Head of caudate nucleus (tissue), 42 donors: Measurements from ENCODE around the gene DACT2.
"Not testable (repeated sequence)": the region's sequence is repeated elsewhere in the genome, so short reads cannot be mapped to it uniquely, and the experiment has no call there.

Source experiments
- DNase-seq, 42 donors: peaks; one replicate each; pipeline versions ENCODE4 v3.0.0 to v3.0.0-alpha.2; 2020 to 2021; ENCODE audit warnings: mixed read lengths in 7 of 42
- intact Hi-C: fragments of 100-400 bp; cut with DNase I; formaldehyde crosslinking; loops from one replicate; pipeline ENCODE4 v1.15.0; 2022

DACT2 gene

DNA sequence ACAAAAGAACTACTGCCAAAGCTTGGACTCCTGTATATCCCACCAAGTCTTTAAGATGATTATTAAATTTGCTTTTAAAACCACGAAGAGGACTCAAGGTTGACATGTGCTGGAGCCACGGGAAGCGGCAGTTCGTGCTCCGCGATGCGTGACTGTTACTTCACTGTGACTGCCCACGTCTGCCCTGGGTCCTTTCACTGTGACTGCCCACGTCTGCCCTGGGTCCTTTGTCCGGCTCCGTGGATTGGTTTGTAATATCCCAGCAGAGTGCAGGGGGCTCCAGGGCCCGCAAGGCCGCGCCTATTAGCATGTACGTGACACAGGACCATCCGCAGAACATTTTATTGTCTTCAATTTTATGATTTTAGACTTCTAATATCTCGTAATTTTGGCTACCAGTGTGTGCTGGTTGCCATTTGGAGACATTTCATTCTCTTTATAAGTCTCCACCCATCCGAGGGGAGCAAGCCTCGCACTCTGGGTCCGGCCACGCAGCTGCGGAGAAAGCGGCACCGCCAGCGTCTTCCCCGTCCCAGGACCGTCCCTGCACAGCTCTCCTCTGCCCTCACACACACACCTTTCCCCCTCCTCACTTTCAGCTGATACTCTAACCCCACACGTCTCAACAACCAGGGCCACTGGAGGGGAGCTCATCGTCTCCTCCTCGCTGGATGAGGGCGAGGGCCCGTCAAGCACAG is 42.9 kb downstream of the DACT2 start:
- intact Hi-C loops: no loop called here
- DNase-seq: peak in 1 of 42 donors; percentile 3

- intact Hi-C loops: no loop called here
- peak in 6 of 42 donors; percentile 14 to 55 (median 30) for DNase-seq
Measured at GRCh38 chr6:168275168-168275567, 44.4 kb downstream of the DACT2 start.

DNA sequence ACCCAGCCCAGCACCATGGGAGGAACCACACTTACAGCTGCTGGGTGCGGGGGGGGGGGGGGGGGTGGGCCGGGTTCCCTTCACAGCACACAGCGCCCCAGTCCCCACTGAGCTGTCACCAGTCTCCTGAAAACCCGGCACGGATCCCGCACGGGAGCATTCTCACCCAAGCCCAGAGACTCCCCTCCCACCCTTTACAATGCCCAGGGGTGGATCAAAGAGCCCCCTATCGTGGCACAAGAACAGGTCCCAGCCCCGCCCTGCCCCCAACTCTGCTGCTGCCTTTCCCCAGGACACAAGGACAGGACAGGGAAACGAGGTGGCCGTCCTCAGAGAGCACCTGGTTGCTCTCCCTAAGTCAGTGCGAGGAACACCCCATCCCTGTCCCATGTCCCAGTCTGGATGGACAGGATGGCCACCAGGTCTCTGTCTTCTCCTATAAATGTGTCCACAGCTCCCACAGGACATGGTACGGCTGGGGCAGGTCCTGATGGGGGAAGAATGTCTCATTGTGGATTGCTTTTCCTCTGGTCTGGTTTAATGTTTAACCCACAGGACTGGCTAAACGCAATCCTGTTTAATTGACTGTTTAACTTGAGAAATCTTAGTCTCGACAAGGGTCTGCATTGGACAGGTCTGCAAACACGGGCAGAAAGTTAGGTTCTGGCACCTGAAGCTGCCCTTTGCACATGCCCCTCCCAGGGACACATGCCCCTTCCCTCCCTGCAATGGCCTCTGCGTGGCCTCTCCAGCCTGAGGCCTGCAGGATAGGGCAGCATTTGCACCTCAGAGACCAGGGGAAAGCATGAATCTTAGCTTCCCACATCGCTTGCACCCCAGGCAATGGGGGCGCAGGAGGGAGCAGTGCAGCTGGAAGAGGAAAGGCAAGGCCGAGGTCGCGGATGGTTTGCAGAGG is 45.3 kb downstream of the DACT2 start:
- no peak for DNase-seq
- intact Hi-C loops: no loop called here

- DNase-seq: no peak
- intact Hi-C loops: no loop called here
Measured at GRCh38 chr6:168273441-168274036, 46.0 kb downstream of the DACT2 start.

DNA sequence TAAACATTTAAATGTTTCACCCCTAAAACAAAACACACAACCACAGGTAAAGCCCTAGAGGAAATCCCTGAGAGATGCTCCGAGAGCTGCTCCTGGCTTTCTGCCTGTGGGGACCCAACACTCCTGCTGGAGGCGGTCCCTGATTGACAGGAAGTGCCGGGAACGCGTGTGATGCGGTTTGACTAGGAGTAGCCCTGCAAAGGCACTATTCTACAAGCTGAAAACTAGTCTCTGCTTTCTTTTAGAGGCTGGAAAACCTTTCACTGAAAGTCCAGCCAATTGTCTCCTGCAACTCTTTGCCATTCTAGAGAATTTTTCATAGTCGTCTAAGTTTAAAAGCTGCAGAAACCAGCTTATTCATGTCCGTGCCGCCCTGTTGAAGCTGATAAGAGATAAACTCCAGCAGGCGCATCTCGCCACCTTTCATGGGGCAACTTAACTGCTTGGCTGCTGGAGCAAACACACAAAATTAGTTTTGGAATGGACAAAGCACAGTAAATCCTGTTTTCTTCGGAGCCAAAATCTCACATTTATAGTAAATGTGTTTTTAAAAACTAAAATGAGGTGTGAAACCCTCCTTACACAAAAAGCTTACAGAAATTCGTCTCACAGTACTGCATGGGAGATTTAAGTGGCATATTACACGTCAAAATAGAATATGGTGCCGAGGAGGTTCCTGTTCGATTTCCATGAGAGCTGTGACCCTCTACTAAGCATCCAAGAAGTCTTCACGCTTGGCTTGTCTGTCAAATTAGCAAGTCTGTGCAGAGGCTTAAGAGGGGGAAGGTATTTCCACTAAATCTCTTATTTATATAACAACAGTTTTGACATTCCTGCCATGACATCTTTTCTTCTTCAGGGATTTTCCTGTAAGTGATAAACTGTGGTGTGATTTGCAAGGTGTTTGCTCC is 46.9 kb downstream of the DACT2 start:
- DNase-seq: no peak
- intact Hi-C loops: no loop called here

DNA sequence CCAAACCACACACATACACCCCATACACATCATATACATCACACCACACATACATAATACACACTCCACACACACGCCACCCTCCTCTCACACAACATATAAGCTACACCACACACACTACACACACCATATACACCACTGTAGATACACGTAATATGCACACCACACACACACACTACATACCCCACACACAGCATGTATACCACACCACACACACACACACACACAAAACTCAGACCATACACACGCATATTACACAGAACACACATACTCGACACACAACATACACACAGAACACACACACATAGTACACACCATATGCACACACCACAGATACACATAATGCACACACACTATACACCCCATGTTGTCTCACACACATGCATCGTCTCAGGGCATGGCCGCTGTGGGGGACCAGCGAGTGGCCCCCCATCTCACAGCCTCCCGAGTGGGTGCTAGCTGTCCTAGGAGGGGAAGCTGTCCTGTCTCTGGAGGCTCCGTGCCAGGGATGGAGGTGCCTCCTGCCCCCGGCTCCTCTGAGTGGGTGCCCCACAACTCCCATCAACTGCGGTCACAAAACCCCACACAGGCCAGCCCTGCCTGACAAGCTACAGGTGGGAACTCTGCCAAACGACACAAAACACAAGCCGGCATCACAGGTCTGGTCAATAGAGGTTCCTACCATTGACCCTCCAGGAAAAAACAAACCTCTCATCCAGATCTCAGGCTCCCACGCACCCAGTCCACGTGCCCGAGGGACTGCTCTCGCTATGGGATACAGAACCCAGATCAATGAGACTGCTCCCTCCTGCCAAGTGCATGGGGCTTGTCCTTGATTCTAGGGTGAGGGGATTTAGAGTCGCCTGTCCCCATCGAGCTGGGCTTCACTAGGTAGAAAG is 49.1 kb downstream of the DACT2 start:
- no peak for DNase-seq
- intact Hi-C loops: no loop called here

DNA sequence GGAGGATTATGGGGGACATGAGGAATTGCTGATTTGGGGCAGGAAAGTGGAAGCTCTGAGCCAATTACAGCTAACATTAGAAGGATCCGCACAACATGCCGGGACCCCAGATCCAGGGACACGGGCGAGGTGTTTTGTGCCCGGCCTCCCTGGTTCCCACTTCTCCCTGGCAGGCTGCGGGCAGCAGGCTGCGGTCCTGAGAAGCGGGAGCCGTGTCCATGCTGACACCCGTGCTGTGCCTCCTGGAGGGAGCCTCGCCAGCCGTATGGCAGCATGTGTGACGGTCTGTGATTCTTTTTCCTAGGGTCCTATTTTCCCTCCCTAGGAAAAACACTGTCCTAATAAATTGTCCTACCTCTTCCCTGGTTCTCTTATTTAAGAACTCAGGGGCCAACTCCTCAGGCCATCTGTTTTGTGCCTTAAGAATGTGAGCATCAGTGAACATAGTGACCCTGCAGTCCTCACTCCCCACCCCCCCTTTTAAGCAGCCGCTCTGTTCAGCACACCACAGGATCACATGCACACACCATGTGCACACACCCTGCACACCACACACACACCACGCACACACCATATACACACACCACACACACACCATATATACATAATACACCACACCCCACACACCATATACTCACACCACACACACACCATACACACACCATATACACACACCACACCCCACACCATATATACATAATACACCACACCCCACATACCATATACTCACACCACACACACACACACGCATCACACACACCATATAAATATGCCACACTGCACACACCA is 49.9 kb downstream of the DACT2 start:
- intact Hi-C loops: no loop called here
- no peak for DNase-seq

- no peak for DNase-seq
- intact Hi-C loops: no loop called here
Measured at GRCh38 chr6:168268755-168269154, 50.8 kb downstream of the DACT2 start.

DNA sequence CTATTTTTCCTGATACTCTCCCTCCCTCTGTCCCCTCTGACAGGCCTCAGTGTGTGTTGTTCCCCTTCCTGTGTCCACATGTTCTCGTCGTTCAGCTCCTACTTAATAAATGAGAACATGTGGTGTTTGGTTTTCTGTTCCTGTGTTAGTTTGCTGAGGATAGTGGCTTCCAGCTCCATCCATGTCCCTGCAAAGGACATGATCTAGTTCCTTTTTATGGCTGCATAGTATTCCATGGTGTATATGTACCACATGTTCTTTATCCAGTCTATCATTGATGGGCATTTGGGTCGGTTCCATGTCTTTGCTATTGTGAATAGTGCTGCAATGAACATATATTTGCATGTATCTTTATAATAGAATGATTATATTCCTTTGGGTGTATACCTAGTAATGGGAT is 51.8 kb downstream of the DACT2 start:
- DNase-seq, intact Hi-C loops: not testable (repeated sequence)

DNA sequence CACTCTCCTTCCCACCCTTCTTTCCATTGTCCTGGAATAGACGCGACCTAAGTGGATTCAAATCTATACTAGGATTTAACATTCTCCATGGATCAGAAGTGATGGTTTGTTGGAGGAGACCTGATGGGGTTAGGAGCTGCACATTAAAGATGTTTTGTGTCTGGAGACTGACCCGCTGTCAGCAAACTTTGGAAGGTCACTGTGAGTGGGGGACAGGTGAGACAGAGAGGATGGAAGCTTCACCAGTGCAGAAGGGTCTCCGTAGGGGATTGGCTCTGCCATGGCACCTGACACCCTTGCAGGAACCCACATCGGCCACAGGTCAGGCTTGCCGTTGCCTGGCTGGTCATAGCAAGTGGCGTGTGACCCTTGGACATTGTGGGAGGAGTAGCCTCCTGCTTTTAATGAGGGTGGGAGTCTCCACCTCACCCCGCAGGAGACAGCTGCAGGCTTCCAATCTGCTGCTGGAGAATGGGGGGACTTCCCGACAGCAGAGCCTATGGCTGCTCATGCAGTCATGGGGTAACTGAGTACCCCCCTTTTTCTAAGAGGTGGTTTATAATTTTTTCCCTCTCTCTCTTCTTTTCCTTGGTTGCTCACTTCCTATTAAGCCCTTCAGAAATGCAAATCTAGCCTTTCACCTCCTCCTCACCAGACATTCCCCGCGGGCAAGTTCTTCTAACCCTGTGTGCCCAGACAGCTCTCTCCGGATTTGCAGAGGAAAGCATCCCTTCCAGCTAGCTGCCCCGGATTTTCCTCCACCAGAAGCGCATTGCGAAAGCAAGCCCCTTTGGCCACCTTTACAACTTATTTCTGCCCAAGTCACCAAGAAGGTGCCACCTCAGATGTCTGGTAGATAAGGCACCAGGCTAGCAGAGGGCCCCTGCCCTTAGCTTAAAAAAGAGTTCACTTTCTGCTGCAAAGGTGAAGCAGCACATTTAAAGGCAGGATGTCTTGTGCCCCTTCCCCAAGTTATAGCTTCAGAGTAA is 53.5 kb downstream of the DACT2 start:
- intact Hi-C loops: no loop called here
- no peak for DNase-seq

- no peak for DNase-seq
- intact Hi-C loops: no loop called here
Measured at GRCh38 chr6:168265394-168265793, 54.2 kb downstream of the DACT2 start.

DNA sequence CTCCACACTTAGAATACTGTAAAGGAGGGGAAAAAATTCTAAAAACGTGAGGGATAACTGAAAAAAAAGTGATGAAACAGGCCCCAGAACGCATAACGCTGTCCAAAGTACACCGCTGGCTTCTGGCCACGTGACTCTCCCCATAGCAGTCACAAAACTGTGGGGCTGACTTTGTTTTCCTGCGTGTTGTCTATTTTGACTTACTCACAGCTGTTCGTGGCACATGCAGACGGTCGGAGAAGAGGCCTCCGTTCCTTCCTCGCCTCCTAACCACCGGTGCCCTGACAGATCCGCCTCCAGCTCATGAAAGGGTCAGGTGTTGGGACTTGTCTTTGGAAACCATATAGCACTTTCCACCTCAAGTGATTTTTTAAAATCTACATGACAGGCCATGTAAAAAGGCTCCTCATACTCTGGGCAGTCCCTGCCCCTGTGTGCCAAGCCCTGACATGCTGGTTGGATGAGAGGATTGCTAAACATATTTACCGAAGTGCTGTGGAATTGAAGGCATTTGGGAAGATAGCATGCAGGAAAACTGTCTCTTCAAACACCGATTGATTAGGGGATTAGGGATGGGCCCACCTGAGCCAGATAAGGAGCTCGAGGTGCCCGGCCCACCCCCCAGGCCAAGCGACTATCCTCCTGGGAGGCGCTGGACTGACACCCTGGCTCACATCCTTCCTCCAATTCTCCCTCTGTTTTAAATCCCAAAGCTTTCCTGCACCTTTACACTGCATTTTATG is 54.8 kb downstream of the DACT2 start:
- intact Hi-C loops: no loop called here
- DNase-seq: no peak

DNA sequence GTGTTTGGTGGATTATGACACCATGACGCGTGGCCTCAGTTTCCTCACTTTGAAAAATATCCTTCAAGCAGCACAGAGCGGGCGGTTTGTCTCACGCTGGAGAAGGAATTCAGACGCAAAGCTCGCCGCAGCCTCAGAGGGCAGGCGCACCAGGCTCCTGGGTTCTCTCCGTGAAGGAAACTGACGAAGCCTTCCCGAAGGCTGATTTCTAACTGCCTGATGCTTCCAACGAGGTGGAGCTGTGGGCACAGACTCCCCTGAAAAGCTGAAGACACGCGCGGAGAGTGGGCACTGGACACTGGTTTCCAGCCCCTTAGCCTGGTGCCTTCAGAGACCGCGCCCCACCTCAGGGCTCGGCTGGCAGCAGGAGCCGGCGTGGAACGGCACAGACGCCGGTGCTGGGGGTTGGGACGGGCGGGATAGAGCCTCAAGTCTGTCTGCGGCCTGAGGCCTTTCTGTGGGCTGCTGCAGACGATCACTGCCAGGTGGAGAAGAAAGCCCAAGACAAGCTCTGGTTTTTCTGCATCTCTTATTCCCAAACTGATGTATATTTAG is 56.1 kb downstream of the DACT2 start:
- no peak for DNase-seq
- intact Hi-C loops: no loop called here

- DNase-seq: no peak
- intact Hi-C loops: no loop called here
Measured at GRCh38 chr6:168261234-168261633, 58.3 kb downstream of the DACT2 start.

DNA sequence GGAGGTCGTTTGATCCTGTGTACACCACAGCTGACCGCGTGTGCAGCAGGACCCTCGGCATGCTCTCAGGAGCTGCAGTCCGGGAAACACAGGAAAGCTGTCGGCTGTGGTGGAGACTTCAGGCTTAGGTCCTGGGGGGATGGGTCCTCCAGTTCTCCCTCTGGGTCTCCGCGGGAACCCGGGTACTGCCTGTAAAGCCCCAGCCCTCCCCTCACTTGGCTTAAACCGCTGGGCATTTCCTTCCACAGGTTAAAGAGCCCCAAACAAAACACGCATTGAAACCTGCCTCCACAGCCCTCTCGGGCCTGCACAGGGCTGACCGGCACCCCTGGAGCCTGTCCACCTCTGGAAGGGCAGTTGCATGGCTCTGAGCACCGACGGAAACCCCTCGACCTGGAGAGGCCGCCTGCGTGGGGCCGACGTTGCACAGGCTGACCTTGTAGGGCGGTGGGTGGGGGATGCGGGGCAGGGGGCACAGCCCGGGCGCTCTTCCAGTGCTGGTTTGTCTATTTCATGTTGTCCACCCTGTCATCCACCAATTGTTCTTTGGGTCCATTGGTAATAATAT is 59.1 kb downstream of the DACT2 start:
- intact Hi-C loops: no loop called here
- no peak for DNase-seq
